Prostate gland (tissue), 2 donors: ENCODE measurements around the gene SEC14L1.

ENCODE experiments used
- POLR2A ChIP-seq: fragments of 450-650 bp; IDR thresholded peaks from one replicate; pipeline ENCODE4 v1.6.1; 2016; ENCODE audit warnings: antibody characterized with exemption, mild to moderate bottlenecking
- POLR2AphosphoS5 ChIP-seq: sonication (generic); formaldehyde crosslinking; IDR thresholded peaks from one replicate; pipeline ENCODE4 v1.6.1; 2017; ENCODE audit warnings: antibody characterized with exemption
- TF ChIP-seq, protein P1 (sequence below), 4 experiments: fragments of 200-600 bp in 2 of 4; fragments of 450-650 bp in 2 of 4; sonication (generic) in 2 of 4; IDR thresholded peaks; 1 replicate in 3 of 4; 2 replicates in 1 of 4; pipeline ENCODE4 v1.5.1; 2016 to 2019; ENCODE audit warnings: antibody characterized with exemption in 4 of 4, mild to moderate bottlenecking in 2 of 4, moderate library complexity in 2 of 4

DNA sequence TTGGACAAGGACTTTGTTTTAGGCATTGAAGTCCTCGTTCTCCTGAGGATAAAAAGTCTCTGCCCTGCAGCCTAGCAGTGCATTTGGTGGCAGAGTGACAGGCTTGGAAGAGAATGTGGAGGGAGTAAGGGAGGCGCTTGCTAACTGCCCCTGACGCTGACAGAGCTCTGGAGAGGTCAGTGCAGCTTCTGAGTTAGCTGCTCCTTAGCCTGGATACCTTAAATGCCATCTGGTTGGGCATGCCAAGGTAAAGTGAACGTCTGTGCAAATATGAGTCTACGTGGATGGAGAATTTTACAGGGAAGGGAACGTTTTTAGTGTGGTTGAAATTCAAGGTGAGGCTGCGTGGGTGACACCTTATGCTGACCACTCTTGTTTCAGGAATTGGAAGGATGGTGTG lies 44.4 kb downstream of the SEC14L1 start:
- TF ChIP-seq, protein P1, sequence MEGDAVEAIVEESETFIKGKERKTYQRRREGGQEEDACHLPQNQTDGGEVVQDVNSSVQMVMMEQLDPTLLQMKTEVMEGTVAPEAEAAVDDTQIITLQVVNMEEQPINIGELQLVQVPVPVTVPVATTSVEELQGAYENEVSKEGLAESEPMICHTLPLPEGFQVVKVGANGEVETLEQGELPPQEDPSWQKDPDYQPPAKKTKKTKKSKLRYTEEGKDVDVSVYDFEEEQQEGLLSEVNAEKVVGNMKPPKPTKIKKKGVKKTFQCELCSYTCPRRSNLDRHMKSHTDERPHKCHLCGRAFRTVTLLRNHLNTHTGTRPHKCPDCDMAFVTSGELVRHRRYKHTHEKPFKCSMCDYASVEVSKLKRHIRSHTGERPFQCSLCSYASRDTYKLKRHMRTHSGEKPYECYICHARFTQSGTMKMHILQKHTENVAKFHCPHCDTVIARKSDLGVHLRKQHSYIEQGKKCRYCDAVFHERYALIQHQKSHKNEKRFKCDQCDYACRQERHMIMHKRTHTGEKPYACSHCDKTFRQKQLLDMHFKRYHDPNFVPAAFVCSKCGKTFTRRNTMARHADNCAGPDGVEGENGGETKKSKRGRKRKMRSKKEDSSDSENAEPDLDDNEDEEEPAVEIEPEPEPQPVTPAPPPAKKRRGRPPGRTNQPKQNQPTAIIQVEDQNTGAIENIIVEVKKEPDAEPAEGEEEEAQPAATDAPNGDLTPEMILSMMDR (IDR thresholded peaks at IDR 0.05) = no peak
- TF ChIP-seq POLR2A = no peak
- TF ChIP-seq POLR2AphosphoS5 = peak; percentile 51
